ENCODE data around the gene PDK1. TPM values are rescaled to one million over a fixed set of nuclear protein-coding genes. Genes with fewer than 3 reads are reported as not detected.

Gene PDK1
- 2.9 to 4.8 TPM (median 3.6 TPM) in 5 replicates for total RNA-seq (2022; extraction: Qiagen RNA extraction)

GRCh38 chr2:172555522-172556283, at the start of gene PDK1:
Gene PDK1, plus strand, starts transcription at chr2:172556090. Its CDS starts 61 bp downstream, at chr2:172556151.

Other genes starting within 250 kb of the PDK1 start
- gene ITGA6, start 128.5 kb upstream of the PDK1 start, total RNA-seq (2022; extraction: Qiagen RNA extraction), result 35.8 to 45.8 TPM (median 41.8 TPM) in 5 replicates
- gene RAPGEF4, start 179.8 kb downstream of the PDK1 start, total RNA-seq (2022; extraction: Qiagen RNA extraction), result 0.16 to 0.35 TPM (median 0.18 TPM) in 5 replicates